ENCODE data around the gene SAMD3.
"Not testable (repeated sequence)": the region's sequence is repeated elsewhere in the genome, so short reads cannot be mapped to it uniquely, and the experiment has no call there.

Gene SAMD3

DNA sequence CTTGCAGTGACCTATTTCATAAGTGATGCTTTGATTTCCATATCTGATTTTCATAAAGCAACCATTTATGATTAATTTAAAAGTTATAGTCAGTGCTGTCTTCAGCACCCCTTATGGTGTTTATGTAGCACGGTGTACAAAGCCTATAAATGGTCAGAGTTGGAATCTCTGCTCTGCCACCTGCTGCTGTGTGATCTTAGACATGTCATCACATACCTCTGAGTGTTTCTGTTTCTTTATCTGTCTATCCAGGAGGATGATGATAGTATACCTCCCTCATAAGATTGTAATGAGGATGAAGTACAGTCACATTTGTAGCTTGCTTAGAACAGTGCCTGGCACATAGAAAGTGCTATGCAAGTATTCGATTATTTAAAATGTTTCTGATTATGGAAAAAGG lies 100.5 kb downstream of the SAMD3 start:
- no peak overlapping the region for H3K4me3 ChIP-seq (ENCODE audit: low read length)
- TF ChIP-seq CTCF (conservative IDR thresholded peaks at IDR 0.05; ENCODE audit: low read depth, low read length), result no peak
- no peak for DNase-seq (ENCODE audit: low read depth)

DNA sequence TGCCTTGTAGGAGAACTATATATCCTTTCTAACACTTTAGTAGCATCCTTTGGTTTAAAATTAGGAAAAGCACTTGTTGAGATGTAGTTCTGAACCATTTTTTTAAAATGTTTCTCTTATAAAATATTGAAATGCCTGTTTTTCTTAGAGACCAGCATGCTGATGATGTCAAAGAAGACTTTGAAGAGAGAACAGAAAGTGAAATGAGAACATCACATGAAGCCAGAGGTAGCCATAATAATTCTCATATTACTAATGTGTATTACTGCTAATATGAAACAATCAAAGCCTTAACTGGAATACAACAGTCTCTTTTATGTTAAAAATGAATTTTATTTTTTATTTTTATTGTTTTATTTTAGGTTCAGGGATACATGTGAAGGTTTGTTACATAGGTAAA lies 102.0 kb downstream of the SAMD3 start:
- no peak for TF ChIP-seq CTCF (conservative IDR thresholded peaks at IDR 0.05; ENCODE audit: low read depth, low read length)
- DNase-seq (ENCODE audit: low read depth), result no peak
- no peak overlapping the region for H3K4me3 ChIP-seq (ENCODE audit: low read length)

DNA sequence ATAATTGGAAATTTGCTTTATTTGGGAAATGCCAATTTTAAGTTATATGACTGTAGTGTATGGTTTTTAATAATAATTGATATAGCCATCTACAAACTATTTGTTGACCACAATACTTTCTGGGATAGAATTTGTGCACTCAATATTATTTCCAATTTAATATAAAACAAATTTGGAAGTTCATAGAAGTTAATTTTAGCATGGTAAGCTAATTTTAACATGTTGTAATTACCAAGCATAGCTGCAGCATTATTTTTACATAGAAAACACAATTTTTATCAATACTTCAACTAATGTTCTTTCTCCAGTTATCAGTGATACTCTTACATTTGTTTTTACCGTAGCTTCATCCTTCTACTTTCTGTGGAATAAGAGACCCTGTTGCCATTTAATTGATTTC lies 103.5 kb downstream of the SAMD3 start:
- no peak for TF ChIP-seq CTCF (conservative IDR thresholded peaks at IDR 0.05; ENCODE audit: low read depth, low read length)
- no peak for DNase-seq (ENCODE audit: low read depth)
- H3K4me3 ChIP-seq (ENCODE audit: low read length), result no peak overlapping the region

- no peak for TF ChIP-seq CTCF (conservative IDR thresholded peaks at IDR 0.05; ENCODE audit: low read depth, low read length)
- H3K4me3 ChIP-seq (ENCODE audit: low read length), result no peak overlapping the region
- DNase-seq (ENCODE audit: low read depth), result no peak
These were observed 104.5 kb downstream of the SAMD3 start for GRCh38 chr6:130118236-130118635.

DNA sequence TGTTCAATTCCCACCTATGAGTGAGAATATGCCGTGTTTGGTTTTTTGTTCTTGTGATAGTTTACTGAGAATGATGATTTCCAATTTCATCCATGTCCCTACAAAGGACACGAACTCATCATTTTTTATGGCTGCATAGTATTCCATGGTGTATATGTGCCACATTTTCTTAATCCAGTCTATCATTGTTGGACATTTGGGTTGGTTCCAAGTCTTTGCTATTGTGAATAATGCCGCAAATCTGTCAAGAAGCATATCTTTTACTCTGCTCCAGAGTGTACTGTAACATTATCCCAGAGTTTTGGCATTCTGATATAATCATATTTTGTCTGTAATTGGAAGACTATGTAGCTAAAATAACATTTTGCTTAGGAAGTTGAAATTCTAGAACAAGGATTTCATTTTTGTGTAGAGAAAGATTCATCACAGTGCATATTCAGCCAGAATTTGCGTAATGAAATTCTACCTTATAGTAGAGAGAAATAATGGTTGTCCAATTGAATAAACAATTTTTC lies 105.5 kb downstream of the SAMD3 start:
- not testable (repeated sequence) for DNase-seq (ENCODE audit: low read depth); H3K4me3 ChIP-seq (ENCODE audit: low read length)

DNA sequence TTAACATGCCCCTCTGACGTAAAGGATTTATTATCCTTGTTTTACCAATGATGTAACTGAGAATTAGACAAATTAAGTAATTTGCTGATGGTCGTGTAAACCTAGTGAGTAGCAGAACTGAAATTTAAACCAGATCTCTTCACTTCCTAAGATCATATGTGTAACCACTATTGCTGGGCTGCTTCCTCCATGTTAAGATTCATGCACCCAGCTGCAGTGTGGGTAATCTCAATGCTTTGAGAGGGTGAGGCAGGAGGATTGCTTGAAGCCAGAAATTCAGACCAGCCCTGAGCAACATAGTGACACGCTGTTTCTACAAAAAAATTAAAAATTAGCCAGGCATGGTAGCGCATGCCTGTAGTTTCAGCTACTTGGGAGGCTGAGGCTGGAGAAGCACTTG lies 106.5 kb downstream of the SAMD3 start:
- no peak overlapping the region for H3K4me3 ChIP-seq (ENCODE audit: low read length)
- TF ChIP-seq CTCF (conservative IDR thresholded peaks at IDR 0.05; ENCODE audit: low read depth, low read length), result no peak
- DNase-seq (ENCODE audit: low read depth), result no peak

DNA sequence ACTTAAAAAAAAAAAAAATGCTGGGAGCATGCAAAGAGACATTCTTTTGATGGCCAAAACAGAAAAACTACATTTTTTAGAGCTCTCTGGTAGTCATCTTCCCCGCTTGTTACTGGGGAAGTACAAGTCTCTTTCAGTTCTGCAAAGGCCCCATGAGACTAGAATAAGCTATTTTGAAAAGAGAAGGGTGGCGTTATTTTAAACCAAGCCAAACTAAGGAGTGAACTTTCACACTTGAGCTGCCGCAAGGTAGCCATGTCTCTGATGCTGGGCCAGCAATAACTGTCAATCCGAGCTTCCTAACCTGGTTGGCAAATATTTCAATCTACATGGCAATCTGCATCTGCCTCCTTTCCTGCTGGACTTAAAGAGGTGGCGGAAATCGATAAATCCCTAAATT lies 107.7 kb downstream of the SAMD3 start:
- DNase-seq (ENCODE audit: low read depth), result no peak
- no peak for TF ChIP-seq CTCF (conservative IDR thresholded peaks at IDR 0.05; ENCODE audit: low read depth, low read length)
- H3K4me3 ChIP-seq (ENCODE audit: low read length), result no peak overlapping the region

- no peak for TF ChIP-seq CTCF (conservative IDR thresholded peaks at IDR 0.05; ENCODE audit: low read depth, low read length)
- H3K4me3 ChIP-seq (ENCODE audit: low read length), result no peak overlapping the region
- DNase-seq (ENCODE audit: low read depth), result no peak
These were observed 109.5 kb downstream of the SAMD3 start for GRCh38 chr6:130113201-130113710.

Measured in retinal pigment epithelial cell (primary cell).